ENCODE data around the gene TAOK1. TPM values are rescaled to one million over a fixed set of nuclear protein-coding genes. Genes with fewer than 3 reads are reported as not detected.

The TAOK1 gene
- total and polyA plus RNA-seq, 10 of the 15 experiments (the other 5 are each of a cell fraction or from before 2014, with no cell fraction given): 2.0 to 27.1 (median 11.8) TPM

GRCh38 chr17:29589524-29590410 is 199.6 kb downstream of the TAOK1 start, which contains the start of gene GIT1 (continued):
- TF ChIP-seq NR2C2 (IDR thresholded peaks at IDR 0.05; ENCODE audit: borderline replicate concordance, control insufficient read depth, insufficient read length, low read depth) (no peak), PAX8 (IDR thresholded peaks at IDR 0.05) (no peak), PML (IDR thresholded peaks at IDR 0.05; ENCODE audit: low read length) (no peak), MYC (IDR thresholded peaks at IDR 0.05; ENCODE audit: insufficient read depth, insufficient read length, insufficient replicate concordance, low read length, severe bottlenecking) (no peak), PKNOX1 (IDR thresholded peaks at IDR 0.05) (no peak), NFYB (IDR thresholded peaks at IDR 0.05; ENCODE audit: insufficient read depth, low read depth, low read length) (no peak), ZNF24 (IDR thresholded peaks at IDR 0.05) (no peak), NFXL1 (IDR thresholded peaks at IDR 0.05; ENCODE audit: borderline replicate concordance) (no peak), IKZF1 (conservative IDR thresholded peaks at IDR 0.05) (no peak; the same call in 1 of the 2 replicates), NR2F1 (conservative IDR thresholded peaks at IDR 0.05) (peak; percentile 79), YY1 (IDR thresholded peaks at IDR 0.05; ENCODE audit: low read depth, low read length) (peak; percentile 62; the same call in 1 of the 2 replicates), MYB (IDR thresholded peaks at IDR 0.05; ENCODE audit: borderline replicate concordance, low read depth, low read length) (no peak), ZBTB4 (CRISPR knock-in tag; IDR thresholded peaks at IDR 0.05) (no peak), SP1 (IDR thresholded peaks at IDR 0.05; ENCODE audit: low read depth, low read length) (peak; percentile 45), HDGF (IDR thresholded peaks at IDR 0.05) (peak; percentile 45; the same call in 1 of the 2 replicates), BHLHE40 (IDR thresholded peaks at IDR 0.05; ENCODE audit: borderline replicate concordance in 1 of 2, low read depth in 2 of 2, low read length in 1 of 2) (peak in 1 of 2 experiments; percentile 72; a peak in 2 of 4 replicates), ZNF384 (IDR thresholded peaks at IDR 0.05; ENCODE audit: borderline replicate concordance, low read depth, low read length) (no peak), BCL3 (IDR thresholded peaks at IDR 0.05; ENCODE audit: borderline replicate concordance, insufficient read depth, low read depth, low read length, poor library complexity, severe bottlenecking) (no peak), TARDBP (IDR thresholded peaks at IDR 0.05; ENCODE audit: borderline replicate concordance) (no peak), NBN (IDR thresholded peaks at IDR 0.05) (no peak)

Data from GM12878 (cell line).